Nephron progenitor cell (in vitro differentiated cells): ENCODE measurements around the gene GNAL.

Experiments
- DNase-seq: peaks from one replicate; pipeline ENCODE4 v3.0.0; 2021
- H3K27ac Mint-ChIP-seq: 2 replicates; pipeline ENCODE4 v1.8.0; 2021; ENCODE audit warnings: mild to moderate bottlenecking, moderate library complexity, mixed read lengths
- H3K27me3 Mint-ChIP-seq: 2 replicates; pipeline ENCODE4 v1.8.0; 2021; ENCODE audit warnings: mild to moderate bottlenecking, low read depth, mixed read lengths; ENCODE audit not compliant: poor library complexity
- H3K36me3 Mint-ChIP-seq: 2 replicates; pipeline ENCODE4 v1.8.0; 2021; ENCODE audit warnings: low read depth, mixed read lengths
- H3K4me1 Mint-ChIP-seq: 2 replicates; pipeline ENCODE4 v1.8.0; 2021; ENCODE audit warnings: mixed read lengths
- H3K4me3 Mint-ChIP-seq: 2 replicates; pipeline ENCODE4 v1.8.0; 2021; ENCODE audit warnings: mild to moderate bottlenecking, moderate library complexity, mixed read lengths
- H3K9me3 Mint-ChIP-seq: 2 replicates; pipeline ENCODE4 v1.8.0; 2021; ENCODE audit warnings: mild to moderate bottlenecking, moderate library complexity, mixed read lengths
- CTCF ChIP-seq: fragments of 200-600 bp; sonication (generic); IDR thresholded peaks from 2 replicates; pipeline ENCODE4 v1.5.0; 2021; ENCODE audit warnings: antibody characterized with exemption

Gene GNAL

DNA sequence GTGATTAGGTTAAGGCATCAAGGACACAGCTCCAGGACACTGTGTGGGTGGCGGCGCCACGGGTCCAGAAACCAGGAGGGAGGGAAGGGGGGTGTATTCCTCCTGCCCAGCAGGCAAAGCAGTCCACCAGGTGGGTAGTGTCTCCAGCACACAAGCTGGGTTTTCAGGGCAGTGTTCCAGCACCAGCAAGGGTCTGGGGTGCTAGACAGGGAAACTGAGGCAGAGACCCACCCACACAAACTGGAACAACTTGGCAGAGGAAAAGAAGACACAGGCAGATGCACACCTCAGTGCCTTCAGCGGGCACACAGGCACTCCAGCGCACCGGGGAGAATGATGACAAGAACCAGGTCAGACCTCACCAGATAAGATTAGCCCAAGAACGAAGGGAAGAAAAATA lies 28.4 kb upstream of the GNAL start:
- H3K27me3 Mint-ChIP-seq = peaks cover 8% of the 10 kb centered on the region
- no peaks in the 10 kb centered on the region for H3K9me3 Mint-ChIP-seq
- no peak for TF ChIP-seq CTCF
- DNase-seq = no peak
- H3K27ac Mint-ChIP-seq = no peak overlapping the region
- peaks cover 17% of the 10 kb centered on the region for H3K4me1 Mint-ChIP-seq
- no peak overlapping the region for H3K4me3 Mint-ChIP-seq
- H3K36me3 Mint-ChIP-seq = no peaks in the 10 kb centered on the region

- H3K9me3 Mint-ChIP-seq = no peaks in the 10 kb centered on the region
- H3K27me3 Mint-ChIP-seq = peaks cover 8% of the 10 kb centered on the region
- no peak overlapping the region for H3K27ac Mint-ChIP-seq
- no peak for DNase-seq
- H3K4me1 Mint-ChIP-seq = peaks cover 12% of the 10 kb centered on the region
- no peak for TF ChIP-seq CTCF
- no peaks in the 10 kb centered on the region for H3K36me3 Mint-ChIP-seq
- H3K4me3 Mint-ChIP-seq = no peak overlapping the region
These were observed 27.6 kb upstream of the GNAL start for GRCh38 chr18:11661430-11661829.

DNA sequence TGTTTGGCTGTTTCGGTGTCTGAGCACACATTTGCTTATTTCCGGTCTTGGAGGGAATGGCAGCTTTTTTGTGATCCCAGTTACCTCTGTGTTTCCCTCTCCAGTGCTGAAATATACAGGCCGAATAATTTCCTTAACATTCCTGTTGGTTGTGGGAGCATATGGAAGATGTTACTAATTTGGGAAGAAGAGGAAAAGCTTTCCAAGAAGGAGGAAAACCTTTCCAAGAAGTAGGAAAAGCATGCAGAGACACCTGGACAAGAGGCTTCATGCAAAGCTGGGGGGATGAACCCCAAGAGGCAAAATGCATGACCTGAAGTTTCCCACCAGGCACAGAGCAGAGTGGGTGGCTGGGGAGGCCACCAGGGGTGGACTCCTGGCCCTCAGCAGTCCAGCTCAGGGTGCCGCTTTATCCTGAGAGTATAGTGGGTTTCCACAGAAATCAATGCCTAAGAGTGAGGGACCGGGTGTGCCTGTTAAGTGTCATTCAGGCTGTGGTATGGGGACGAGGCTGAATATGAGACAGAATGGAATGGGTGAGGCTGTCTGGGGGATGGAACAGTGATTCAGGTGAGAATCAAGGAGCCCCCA lies 25.5 kb upstream of the GNAL start:
- no peaks in the 10 kb centered on the region for H3K4me1 Mint-ChIP-seq
- no peak for TF ChIP-seq CTCF
- H3K27me3 Mint-ChIP-seq = no peaks in the 10 kb centered on the region
- no peaks in the 10 kb centered on the region for H3K36me3 Mint-ChIP-seq
- DNase-seq = no peak
- no peak overlapping the region for H3K27ac Mint-ChIP-seq
- H3K4me3 Mint-ChIP-seq = no peak overlapping the region
- no peaks in the 10 kb centered on the region for H3K9me3 Mint-ChIP-seq

GRCh38 chr18:11664286-11664685 lies 24.8 kb upstream of the GNAL start:
- no peak for DNase-seq
- Mint-ChIP-seq H3K36me3 (no peaks in the 10 kb centered on the region), H3K4me1 (no peaks in the 10 kb centered on the region), H3K27ac (no peak overlapping the region), H3K27me3 (no peaks in the 10 kb centered on the region), H3K9me3 (no peaks in the 10 kb centered on the region), H3K4me3 (no peak overlapping the region)
- TF ChIP-seq CTCF = no peak

DNA sequence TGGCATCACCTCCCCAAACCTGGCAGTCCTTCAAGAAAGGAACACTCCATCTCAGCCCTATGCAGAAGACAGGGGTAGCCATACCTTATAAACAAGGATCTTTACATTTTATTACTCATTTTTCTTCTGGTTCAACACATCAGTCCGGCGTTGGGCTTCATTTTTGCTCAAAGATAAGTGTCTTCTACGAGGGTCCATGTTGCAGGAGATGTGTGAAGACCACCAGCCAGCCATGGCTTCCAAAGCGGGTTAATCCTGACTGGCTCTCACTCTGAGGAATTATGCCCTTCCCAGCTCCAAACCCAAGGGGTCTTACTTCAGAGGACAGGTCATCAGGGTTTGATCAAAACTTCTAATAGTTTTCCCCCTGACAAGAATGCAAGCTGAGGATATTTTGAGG lies 23.9 kb upstream of the GNAL start:
- no peak for DNase-seq

More for the DNA sequence above, 23.9 kb upstream of the GNAL start:
- no peaks in the 10 kb centered on the region for H3K36me3 Mint-ChIP-seq
- no peak for TF ChIP-seq CTCF
- H3K4me3 Mint-ChIP-seq = no peak overlapping the region
- no peaks in the 10 kb centered on the region for H3K4me1 Mint-ChIP-seq
- H3K27ac Mint-ChIP-seq = no peak overlapping the region
- no peaks in the 10 kb centered on the region for H3K27me3 Mint-ChIP-seq
- H3K9me3 Mint-ChIP-seq = no peaks in the 10 kb centered on the region
